OCI-LY7 (cell line): ENCODE data around the gene PIGS. TPM values are rescaled to one million over a fixed set of nuclear protein-coding genes. Genes with fewer than 3 reads are reported as not detected.
A peak's percentile ranks its signal among the peaks of the same experiment; 100 is the strongest.

Source experiments
- BruUV-seq: library from RNA; stranded (reverse); fragments of 400-500 nt; replicated peaks from 2 replicates; lab custom pipeline; 2021; lab: Mats Ljungman, UMichigan
- CTCF ChIA-PET: fragments of 300-600 bp; sonication (Branson Sonifier 250); formaldehyde crosslinking; loops from one replicate; lab custom pipeline; 2022; ENCODE audit warnings: antibody characterized with exemption; ENCODE audit not compliant: unreplicated experiment; lab: Charles Lee
- POLR2A ChIA-PET: fragments of 300-600 bp; sonication (Branson Sonifier 250); formaldehyde crosslinking; loops from one replicate; lab custom pipeline; 2022; ENCODE audit warnings: antibody characterized with exemption; lab: Charles Lee
- DNase-seq: peaks from one replicate; pipeline ENCODE4 v3.0.0-alpha.2; 2015; ENCODE audit warnings: low spot score
- H2AFZ ChIP-seq: fragments of 200-600 bp; sonication (generic), shearing (Covaris generic); 2 replicates; pipeline ENCODE4 v1.6.1; 2014; ENCODE audit warnings: mild to moderate bottlenecking, antibody characterized with exemption, low read length, moderate library complexity
- H3K27ac ChIP-seq: fragments of 200-600 bp; sonication (generic); 2 replicates; pipeline ENCODE4 v1.5.1; 2014; ENCODE audit warnings: mixed run types, low read depth, mild to moderate bottlenecking, moderate library complexity, low read length, inconsistent platforms; ENCODE audit not compliant: poor library complexity, severe bottlenecking
- H3K36me3 ChIP-seq: fragments of 200-600 bp; sonication (generic); 2 replicates; pipeline ENCODE4 v1.6.1; 2014; ENCODE audit warnings: mild to moderate bottlenecking, antibody characterized with exemption, low read length, moderate library complexity, mixed read lengths; ENCODE audit not compliant: insufficient read depth
- H3K4me1 ChIP-seq: fragments of 200-600 bp; sonication (generic); 2 replicates; pipeline ENCODE4 v1.5.1; 2014; ENCODE audit warnings: mild to moderate bottlenecking, low read length; ENCODE audit not compliant: insufficient read depth, poor library complexity, severe bottlenecking
- H3K4me2 ChIP-seq: fragments of 200-600 bp; sonication (generic); 2 replicates; pipeline ENCODE4 v1.6.1; 2014; ENCODE audit warnings: mild to moderate bottlenecking, low read length
- H3K4me3 ChIP-seq: fragments of 200-600 bp; sonication (generic); 2 replicates; pipeline ENCODE4 v1.5.1; 2014; ENCODE audit warnings: mild to moderate bottlenecking, low read depth, low read length; ENCODE audit not compliant: poor library complexity, severe bottlenecking
- H3K79me2 ChIP-seq: fragments of 200-600 bp; sonication (generic); 2 replicates; pipeline ENCODE4 v1.6.1; 2016; ENCODE audit warnings: low read depth, mild to moderate bottlenecking, low read length, moderate library complexity, mixed read lengths; ENCODE audit not compliant: insufficient read depth
- H3K9me2 ChIP-seq: fragments of 200-600 bp; sonication (generic); 2 replicates; pipeline ENCODE4 v1.6.1; 2016; ENCODE audit warnings: mild to moderate bottlenecking, low read length, mixed read lengths; ENCODE audit not compliant: insufficient read depth
- H3K9me3 ChIP-seq: fragments of 200-600 bp; sonication (generic); 2 replicates; pipeline ENCODE4 v1.6.1; 2014; ENCODE audit warnings: mild to moderate bottlenecking, mixed run types, low read length, mixed read lengths
- H4K20me1 ChIP-seq: fragments of 200-600 bp; sonication (generic); 2 replicates; pipeline ENCODE4 v1.6.1; 2014; ENCODE audit warnings: mild to moderate bottlenecking, antibody characterized with exemption, low read length, moderate library complexity, mixed read lengths; ENCODE audit not compliant: insufficient read depth
- CTCF ChIP-seq: fragments of 200-600 bp; sonication (generic); conservative IDR thresholded peaks from 2 replicates; pipeline ENCODE4 v1.5.1; 2014; ENCODE audit warnings: mild to moderate bottlenecking, antibody characterized with exemption, low read length, moderate library complexity, mixed read lengths
- EZH2phosphoT487 ChIP-seq: fragments of 200-600 bp; sonication (generic); IDR thresholded peaks from 2 replicates; pipeline ENCODE4 v1.6.1; 2018; ENCODE audit warnings: low read depth, borderline replicate concordance, mild to moderate bottlenecking, mixed run types, antibody characterized with exemption, low read length, moderate library complexity, mixed read lengths
- intact Hi-C: fragments of 100-400 bp; cut with micrococcal nuclease; formaldehyde crosslinking; loops from one replicate; pipeline ENCODE4 v1.10.0; 2022; ENCODE audit not compliant: unreplicated experiment
- total RNA-seq, 2 experiments: library from RNA; depleted of rRNA in 1 of 2; stranded (reverse); fragments of >200 nt in 1 of 2; shearing (Covaris generic) in 1 of 2; gene quantifications; 2 replicates each; pipeline ENCODE4 v1.2.3, GENCODE V29; 2014 to 2022

Gene PIGS
- total RNA-seq, 2 experiments from 2014 or later: 13.9 to 34.0 TPM

DNA sequence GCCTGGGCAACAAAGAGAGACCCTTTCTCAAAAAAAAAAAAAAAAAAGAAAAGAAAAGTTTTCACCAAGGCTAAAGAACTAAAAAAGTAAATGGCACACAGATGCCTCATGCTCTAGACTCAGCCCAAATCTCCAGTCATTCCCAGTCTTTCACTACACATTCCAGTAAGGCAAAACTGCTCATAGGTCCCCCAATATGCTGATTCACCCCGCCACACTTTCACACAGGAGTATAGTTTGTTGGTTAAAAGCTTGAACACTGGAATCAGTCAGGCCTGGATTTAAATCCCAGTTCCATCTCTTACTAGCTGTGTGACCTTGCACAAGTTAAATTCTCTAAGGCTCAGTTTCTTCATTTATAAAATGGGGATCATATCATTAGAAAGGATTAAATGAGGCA is 1.9 kb downstream of the PIGS start:
- no peak for DNase-seq
- H3K79me2 ChIP-seq: peaks cover 5% of the 10 kb centered on the region; the same call in 1 of the 2 replicates
- H3K4me2 ChIP-seq: peak overlapping the region; percentile 78; the same call in 1 of the 2 replicates
- no peak overlapping the region for H3K27ac ChIP-seq
- TF ChIP-seq CTCF (no peak), EZH2phosphoT487 (no peak)
- BruUV-seq: TSS peak; percentile 64
- H3K36me3 ChIP-seq: peaks cover 10% of the 10 kb centered on the region
- H3K9me2 ChIP-seq: no peaks in the 10 kb centered on the region
- no peaks in the 10 kb centered on the region for H3K9me3 ChIP-seq
- peaks cover 36% of the 10 kb centered on the region for H3K4me1 ChIP-seq
- no peak overlapping the region for H3K4me3 ChIP-seq
- intact Hi-C loops: no loop called here
- no peak overlapping the region for H2AFZ ChIP-seq
- ChIA-PET CTCF (no interaction called here), POLR2A (interaction anchor here (0.7 to 1.6 kb wide), 2 partner anchors 8 to 9 kb away, joined by 6 to 13 read pairs; partner anchors contain the start of gene ALDOC)
- H4K20me1 ChIP-seq: peaks cover 5% of the 10 kb centered on the region

- peak overlapping the region; percentile 51 for H3K4me3 ChIP-seq
Observed at GRCh38 chr17:28567604-28568003, 3.7 kb downstream of the PIGS start.

More at GRCh38 chr17:28567604-28568003, 3.7 kb downstream of the PIGS start:
- peaks cover 5% of the 10 kb centered on the region for H4K20me1 ChIP-seq
- peaks cover 15% of the 10 kb centered on the region for H3K36me3 ChIP-seq
- no TSS peak for BruUV-seq
- no peaks in the 10 kb centered on the region for H3K9me3 ChIP-seq
- H3K27ac ChIP-seq: peak overlapping the region; percentile 32
- peaks cover 5% of the 10 kb centered on the region; the same call in 1 of the 2 replicates for H3K79me2 ChIP-seq
- ChIA-PET POLR2A (interaction anchor here (1.6 kb wide), 1 partner anchor 9 kb away, joined by 13 read pairs; the partner anchor contains the start of gene ALDOC), CTCF (no interaction called here)
- no peaks in the 10 kb centered on the region for H3K9me2 ChIP-seq
- H2AFZ ChIP-seq: no peak overlapping the region
- H3K4me2 ChIP-seq: peak overlapping the region; percentile 82
- H3K4me1 ChIP-seq: peaks cover 34% of the 10 kb centered on the region
- peak; percentile 79 for DNase-seq
- intact Hi-C loops: no loop called here
- TF ChIP-seq CTCF (no peak), EZH2phosphoT487 (no peak)
